ENCODE measurements around the gene LRRC26. TPM values are rescaled to one million over a fixed set of nuclear protein-coding genes. Genes with fewer than 3 reads are reported as not detected.

The LRRC26 gene
- total and polyA plus RNA-seq, 2 experiments from 2014 or later: not detected

DNA sequence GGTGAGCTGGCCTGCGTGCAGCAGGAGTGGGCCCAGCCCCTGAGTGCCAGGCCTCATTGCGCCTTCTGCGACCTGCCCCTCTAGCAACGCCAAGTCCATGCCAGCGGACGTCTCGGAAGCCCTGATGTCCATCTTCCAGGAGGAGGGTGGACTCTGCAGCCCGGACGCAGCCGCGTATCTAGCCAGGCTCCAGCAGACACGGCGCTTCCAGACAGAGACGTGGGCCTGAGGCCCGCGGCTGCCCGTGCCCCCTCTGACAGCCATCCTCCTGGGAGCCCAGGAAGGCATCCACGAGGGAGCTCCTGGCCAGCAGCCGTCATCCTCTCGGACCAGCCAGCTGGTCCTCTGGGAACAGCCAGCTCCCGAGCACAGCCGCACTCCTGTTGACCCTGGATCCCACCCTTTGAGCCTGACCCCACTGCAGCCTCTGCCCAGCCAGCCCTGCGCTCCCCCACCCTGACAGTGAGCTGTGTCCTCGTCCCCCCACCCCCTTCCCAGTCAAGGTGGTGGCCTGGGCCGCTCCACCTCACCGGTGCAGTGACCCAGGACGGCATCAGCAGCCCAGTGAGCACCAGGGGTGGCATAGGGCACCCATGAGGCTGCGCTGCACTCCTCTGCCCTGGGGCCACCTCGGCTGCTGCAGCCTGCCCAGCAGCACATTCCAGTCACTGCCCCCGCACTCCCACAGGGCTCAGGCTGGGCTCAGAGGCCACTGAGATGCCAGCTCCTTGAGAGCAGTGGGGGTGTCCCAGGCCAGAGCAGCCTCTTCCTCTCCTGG lies 46.5 kb upstream of the LRRC26 start:
- H3K4me1 ChIP-seq (ENCODE audit: insufficient read depth): peaks cover 13% of the 10 kb centered on the region
- no peaks in the 10 kb centered on the region for H4K20me1 ChIP-seq (ENCODE audit: insufficient read depth)
- no peaks in the 10 kb centered on the region for H3K9me3 ChIP-seq (ENCODE audit: low read depth)
- H3K79me2 ChIP-seq (ENCODE audit: insufficient read depth): no peaks in the 10 kb centered on the region
- peak overlapping the region; percentile 65 for H3K4me2 ChIP-seq (ENCODE audit: unreplicated experiment)
- H3K27me3 ChIP-seq (replicated peaks; ENCODE audit: insufficient read depth): no peaks in the 10 kb centered on the region
- 92 to 95% methylated on average over 27 to 28 of the region's 30 CpGs for WGBS, 2 experiments (ENCODE audit: low coverage in 1 of 2, low lambda C conversion rate in 2 of 2, missing lambda C conversion rate in 2 of 2)
- H3K36me3 ChIP-seq (ENCODE audit: low read depth): no peaks in the 10 kb centered on the region
- H3K9me2 ChIP-seq (ENCODE audit: insufficient read depth): no peaks in the 10 kb centered on the region
- in situ Hi-C loops (cut with MboI): loop anchor here (10.0 kb wide), 1 partner anchor 92 kb away; no protein-coding TSS in a partner anchor
- DNase-seq: peak; percentile 22
- no peak for TF ChIP-seq EZH2phosphoT487 (IDR thresholded peaks at IDR 0.05; ENCODE audit: insufficient read depth, low read depth)
- TF ChIP-seq EZH2 (IDR thresholded peaks at IDR 0.05; ENCODE audit: insufficient read depth, poor library complexity, severe bottlenecking): no peak
- no peak overlapping the region for H3K4me3 ChIP-seq
- H3F3A ChIP-seq (ENCODE audit: insufficient read depth): no peaks in the 10 kb centered on the region
- no peak overlapping the region for H3K27ac ChIP-seq
- H3K9ac ChIP-seq: no peak overlapping the region
- H2AFZ ChIP-seq: no peak overlapping the region

DNA sequence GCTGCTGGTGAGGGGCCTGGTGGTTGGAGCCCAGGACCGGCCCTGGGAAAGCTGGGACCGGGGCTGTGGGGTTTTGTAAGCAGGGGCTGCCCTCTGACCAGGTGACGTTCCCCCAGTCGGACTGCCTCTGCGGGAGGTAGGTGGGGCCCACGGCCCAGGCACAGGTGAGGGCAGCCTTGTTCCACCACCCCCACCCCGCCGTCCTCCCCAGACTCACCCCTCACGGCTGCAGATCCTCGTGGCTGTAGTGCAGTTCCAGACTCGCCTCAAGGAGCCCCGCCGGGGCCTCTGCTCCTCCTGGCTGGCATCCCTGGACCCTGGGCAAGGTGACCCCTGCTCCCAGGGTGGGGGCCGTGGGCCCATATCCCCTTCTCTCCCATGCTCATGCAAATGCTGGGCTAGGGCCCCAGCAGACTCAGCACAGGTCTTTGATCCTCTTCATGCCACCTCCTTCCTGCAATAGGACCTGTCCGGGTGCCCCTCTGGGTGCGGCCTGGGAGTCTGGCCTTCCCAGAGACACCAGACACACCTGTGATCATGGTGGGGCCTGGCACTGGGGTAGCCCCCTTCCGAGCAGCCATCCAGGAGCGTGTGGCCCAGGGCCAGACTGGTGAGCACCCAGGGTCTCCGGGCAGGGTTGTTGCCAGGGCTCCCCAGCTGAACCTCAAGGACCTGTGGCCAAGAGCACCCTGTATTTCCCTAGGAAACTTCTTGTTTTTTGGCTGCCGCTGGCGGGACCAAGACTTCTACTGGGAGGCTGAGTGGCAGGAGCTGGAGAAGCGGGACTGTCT lies 45.5 kb upstream of the LRRC26 start:
- Histone ChIP-seq H3K27ac (no peak overlapping the region), H3F3A (ENCODE audit: insufficient read depth) (no peaks in the 10 kb centered on the region), H3K4me3 (no peak overlapping the region), H3K36me3 (ENCODE audit: low read depth) (no peaks in the 10 kb centered on the region), H3K4me1 (ENCODE audit: insufficient read depth) (peaks cover 13% of the 10 kb centered on the region), H3K4me2 (ENCODE audit: unreplicated experiment) (no peak overlapping the region), H2AFZ (no peak overlapping the region), H4K20me1 (ENCODE audit: insufficient read depth) (no peaks in the 10 kb centered on the region), H3K9me2 (ENCODE audit: insufficient read depth) (no peaks in the 10 kb centered on the region), H3K27me3 (replicated peaks; ENCODE audit: insufficient read depth) (no peaks in the 10 kb centered on the region), H3K9me3 (ENCODE audit: low read depth) (no peaks in the 10 kb centered on the region), H3K79me2 (ENCODE audit: insufficient read depth) (no peaks in the 10 kb centered on the region), H3K9ac (no peak overlapping the region)
- TF ChIP-seq EZH2phosphoT487 (IDR thresholded peaks at IDR 0.05; ENCODE audit: insufficient read depth, low read depth) (no peak), EZH2 (IDR thresholded peaks at IDR 0.05; ENCODE audit: insufficient read depth, poor library complexity, severe bottlenecking) (no peak)
- in situ Hi-C loops (cut with MboI): loop anchor here (10.0 kb wide), 1 partner anchor 91 kb away; no protein-coding TSS in a partner anchor
- 90 to 94% methylated on average over 14 to 22 of the region's 22 CpGs for WGBS, 2 experiments (ENCODE audit: low coverage in 1 of 2, low lambda C conversion rate in 2 of 2, missing lambda C conversion rate in 2 of 2)
- no peak for DNase-seq

DNA sequence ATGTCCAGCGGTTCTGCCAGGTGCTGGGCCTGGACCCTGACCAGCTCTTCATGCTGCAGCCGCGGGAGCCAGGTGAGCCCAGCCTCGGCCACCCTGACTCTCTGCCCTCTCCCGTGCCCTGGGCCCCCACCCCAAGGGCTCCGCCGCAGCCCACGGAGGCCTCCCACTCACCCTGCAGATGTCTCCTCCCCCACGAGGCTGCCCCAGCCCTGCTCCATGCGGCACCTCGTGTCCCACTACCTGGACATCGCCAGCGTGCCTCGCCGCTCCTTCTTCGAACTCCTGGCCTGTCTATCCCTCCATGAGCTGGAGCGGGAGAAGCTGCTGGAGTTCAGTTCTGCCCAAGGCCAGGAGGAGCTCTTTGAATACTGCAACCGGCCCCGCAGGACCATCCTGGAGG lies 44.8 kb upstream of the LRRC26 start:
- Histone ChIP-seq H3F3A (ENCODE audit: insufficient read depth) (no peaks in the 10 kb centered on the region), H2AFZ (no peak overlapping the region), H3K4me1 (ENCODE audit: insufficient read depth) (peaks cover 13% of the 10 kb centered on the region), H3K27ac (no peak overlapping the region), H3K27me3 (replicated peaks; ENCODE audit: insufficient read depth) (no peaks in the 10 kb centered on the region), H4K20me1 (ENCODE audit: insufficient read depth) (no peaks in the 10 kb centered on the region), H3K79me2 (ENCODE audit: insufficient read depth) (no peaks in the 10 kb centered on the region), H3K9me3 (ENCODE audit: low read depth) (no peaks in the 10 kb centered on the region), H3K9ac (no peak overlapping the region), H3K4me2 (ENCODE audit: unreplicated experiment) (no peak overlapping the region), H3K4me3 (no peak overlapping the region), H3K9me2 (ENCODE audit: insufficient read depth) (no peaks in the 10 kb centered on the region), H3K36me3 (ENCODE audit: low read depth) (no peaks in the 10 kb centered on the region)
- 84 to 92% methylated on average over 12 to 19 of the region's 19 CpGs for WGBS, 2 experiments (ENCODE audit: low coverage in 1 of 2, low lambda C conversion rate in 2 of 2, missing lambda C conversion rate in 2 of 2)
- in situ Hi-C loops (cut with MboI): loop anchor here (10.0 kb wide), 1 partner anchor 90 kb away; no protein-coding TSS in a partner anchor
- DNase-seq: no peak
- TF ChIP-seq EZH2 (IDR thresholded peaks at IDR 0.05; ENCODE audit: insufficient read depth, poor library complexity, severe bottlenecking) (no peak), EZH2phosphoT487 (IDR thresholded peaks at IDR 0.05; ENCODE audit: insufficient read depth, low read depth) (no peak)

DNA sequence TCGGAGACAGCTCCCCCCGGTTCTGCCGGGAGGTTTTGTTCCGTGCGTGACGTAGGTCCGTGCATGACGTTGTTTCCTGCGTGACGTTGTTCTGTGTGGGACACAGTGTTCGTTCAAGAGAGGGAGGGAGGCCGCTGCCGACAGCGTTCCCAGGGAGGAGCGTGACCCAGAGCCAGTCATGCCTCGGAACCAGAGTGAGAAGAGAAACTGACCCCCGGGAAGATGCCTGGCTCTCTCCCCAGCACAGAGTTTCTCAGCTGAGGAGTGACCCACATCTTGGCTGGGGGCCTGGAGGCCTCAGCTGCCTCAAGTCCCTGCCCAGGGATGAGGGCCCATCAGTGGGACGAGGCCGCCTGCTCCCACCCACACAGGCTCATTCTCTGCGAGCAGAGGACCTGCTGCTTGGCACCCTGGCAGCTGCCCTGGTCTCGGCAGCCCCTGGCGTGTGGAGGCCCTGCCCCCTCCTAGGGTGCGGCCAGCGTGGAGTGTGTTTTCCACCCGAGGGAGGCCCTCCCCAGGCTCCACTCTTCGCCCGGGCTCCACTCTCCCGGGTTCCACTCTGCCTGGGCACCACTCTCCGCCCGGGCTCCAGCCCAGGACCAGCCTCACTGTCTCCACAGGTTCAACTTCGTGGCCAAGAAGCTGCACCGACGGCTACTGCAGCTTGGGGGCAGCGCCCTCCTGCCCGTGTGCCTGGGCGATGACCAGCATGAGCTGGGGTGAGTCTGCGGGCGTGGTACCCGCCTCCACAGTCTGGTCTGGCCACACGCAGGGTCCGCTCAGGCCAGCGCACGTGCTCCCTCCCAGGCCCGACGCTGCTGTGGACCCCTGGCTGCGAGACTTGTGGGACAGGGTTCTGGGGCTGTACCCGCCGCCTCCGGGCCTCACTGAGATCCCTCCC lies 43.6 kb upstream of the LRRC26 start:
- H3K36me3 ChIP-seq (ENCODE audit: low read depth): no peaks in the 10 kb centered on the region
- no peaks in the 10 kb centered on the region for H3K27me3 ChIP-seq (replicated peaks; ENCODE audit: insufficient read depth)
- in situ Hi-C loops (cut with MboI): loop anchor here (10.0 kb wide), 1 partner anchor 89 kb away; no protein-coding TSS in a partner anchor
- H3K79me2 ChIP-seq (ENCODE audit: insufficient read depth): no peaks in the 10 kb centered on the region
- no peaks in the 10 kb centered on the region for H4K20me1 ChIP-seq (ENCODE audit: insufficient read depth)
- no peaks in the 10 kb centered on the region for H3K9me2 ChIP-seq (ENCODE audit: insufficient read depth)
- H3K9me3 ChIP-seq (ENCODE audit: low read depth): no peaks in the 10 kb centered on the region
- WGBS, 2 experiments (ENCODE audit: low coverage in 1 of 2, low lambda C conversion rate in 2 of 2, missing lambda C conversion rate in 2 of 2): 84 to 89% methylated on average over 48 to 49 of the region's 49 CpGs
- peaks cover 8% of the 10 kb centered on the region; the same call in 1 of the 2 replicates for H3K4me1 ChIP-seq (ENCODE audit: insufficient read depth)
- no peak overlapping the region for H3K4me3 ChIP-seq
- peak; percentile 42 for DNase-seq
- no peak overlapping the region for H2AFZ ChIP-seq
- H3K9ac ChIP-seq: no peak overlapping the region
- no peak overlapping the region for H3K27ac ChIP-seq
- no peak for TF ChIP-seq EZH2 (IDR thresholded peaks at IDR 0.05; ENCODE audit: insufficient read depth, poor library complexity, severe bottlenecking)
- no peak for TF ChIP-seq EZH2phosphoT487 (IDR thresholded peaks at IDR 0.05; ENCODE audit: insufficient read depth, low read depth)
- no peaks in the 10 kb centered on the region for H3F3A ChIP-seq (ENCODE audit: insufficient read depth)
- H3K4me2 ChIP-seq (ENCODE audit: unreplicated experiment): no peak overlapping the region

Measured in GM23248 (cell line).